Endothelial cell of umbilical vein (primary cell): ENCODE data around the gene CUEDC1. TPM values are rescaled to one million over a fixed set of nuclear protein-coding genes. Genes with fewer than 3 reads are reported as not detected.
A peak's percentile ranks its signal among the peaks of the same experiment; 100 is the strongest.

ENCODE experiments used
- BruUV-seq: library from RNA; stranded (reverse); fragments of 400-500 nt; replicated peaks from 2 replicates; lab custom pipeline; 2021; lab: Mats Ljungman, UMichigan
- CTCF ChIA-PET: fragments of 300-600, 350-600 bp; sonication (Branson Sonifier 250); formaldehyde crosslinking; loops from one replicate; lab custom pipeline; 2021; ENCODE audit warnings: antibody characterized with exemption, inconsistent platforms; lab: Charles Lee
- POLR2A ChIA-PET: fragments of 300-600, 350-600 bp; sonication (Branson Sonifier 250); formaldehyde crosslinking; loops from one replicate; lab custom pipeline; 2021; ENCODE audit warnings: antibody characterized with exemption, inconsistent platforms; lab: Charles Lee
- DNase-seq: peaks from one replicate; pipeline ENCODE4 v3.0.0-alpha.2; 2011; ENCODE audit warnings: low read depth, low spot score
- FAIRE-seq: peaks from 2 replicates; lab custom pipeline; 2011; peaks lifted over from hg19 to GRCh38; lab: Jason Lieb, UNC
- H2AFZ ChIP-seq: 2 replicates; pipeline ENCODE4 v1.6.0; 2012; ENCODE audit warnings: low read depth, low read length, control low read depth, inconsistent platforms
- H3K27ac ChIP-seq: 2 replicates; pipeline ENCODE4 v1.5.1; 2011; ENCODE audit warnings: low read depth, mild to moderate bottlenecking, control low read depth, low read length, moderate library complexity; ENCODE audit not compliant: insufficient read depth
- H3K27me3 ChIP-seq, 2 experiments: 2 replicates each; pipeline versions ENCODE4 v1.6.0 to v1.6.1; 2011; ENCODE audit warnings: low read length in 2 of 2, mixed read lengths in 1 of 2; ENCODE audit not compliant: control insufficient read depth in 2 of 2, insufficient read depth in 2 of 2
- H3K36me3 ChIP-seq, 2 experiments: 2 replicates in 1 of 2; 3 replicates in 1 of 2; pipeline ENCODE4 v1.5.1; 2011; ENCODE audit warnings: low read length in 2 of 2, mild to moderate bottlenecking in 1 of 2, moderate library complexity in 1 of 2; ENCODE audit not compliant: control insufficient read depth in 2 of 2, insufficient read depth in 2 of 2; ENCODE audit errors: extremely low read depth in 1 of 2
- H3K4me1 ChIP-seq: 3 replicates; pipeline ENCODE4 v1.5.1; 2011; ENCODE audit warnings: mild to moderate bottlenecking, low read length; ENCODE audit not compliant: control insufficient read depth, insufficient read depth; ENCODE audit errors: extremely low read depth
- H3K4me2 ChIP-seq: 2 replicates; pipeline ENCODE4 v1.6.1; 2011; ENCODE audit warnings: low read length, control low read depth, mixed read lengths; ENCODE audit not compliant: insufficient read depth
- H3K4me3 ChIP-seq, 3 experiments: fragments of 200-600 bp in 1 of 3; sonication (generic), shearing (Covaris generic) in 1 of 3; replicated peaks in 1 of 3; 2 replicates each; pipeline ENCODE4 v1.5.1; 2011 to 2016; ENCODE audit warnings: control low read depth in 3 of 3, low read length in 3 of 3, mild to moderate bottlenecking in 2 of 3, inconsistent platforms in 1 of 3, low read depth in 1 of 3, moderate library complexity in 1 of 3; ENCODE audit not compliant: insufficient read depth in 1 of 3
- H3K79me2 ChIP-seq: 2 replicates; pipeline ENCODE4 v1.6.0; 2012; ENCODE audit warnings: low read length, inconsistent platforms; ENCODE audit not compliant: control insufficient read depth, insufficient read depth
- H3K9ac ChIP-seq: replicated peaks from 2 replicates; pipeline ENCODE3; 2011; ENCODE audit warnings: low read length, control low read depth; ENCODE audit not compliant: insufficient read depth; ENCODE audit errors: extremely low read depth
- H3K9me1 ChIP-seq: replicated peaks from 3 replicates; pipeline ENCODE4 v1.6.0; 2011; ENCODE audit warnings: mild to moderate bottlenecking, low read length; ENCODE audit not compliant: control insufficient read depth, insufficient read depth; ENCODE audit errors: extremely low read depth
- H3K9me3 ChIP-seq: replicated peaks from 2 replicates; pipeline ENCODE4 v1.5.1; 2012; ENCODE audit warnings: low read length, inconsistent platforms; ENCODE audit not compliant: control insufficient read depth, insufficient read depth
- H4K20me1 ChIP-seq: replicated peaks from 2 replicates; pipeline ENCODE3; 2011; ENCODE audit warnings: mild to moderate bottlenecking, low read length; ENCODE audit not compliant: control insufficient read depth, insufficient read depth; ENCODE audit errors: extremely low read depth
- EZH2 ChIP-seq: IDR thresholded peaks from 2 replicates; pipeline ENCODE4 v1.6.1; 2012; ENCODE audit warnings: borderline replicate concordance, low read depth, mild to moderate bottlenecking, moderate library complexity, low read length, inconsistent platforms; ENCODE audit not compliant: severe bottlenecking
- FOS ChIP-seq: IDR thresholded peaks from 2 replicates; pipeline ENCODE4 v1.6.1; 2011; ENCODE audit warnings: mild to moderate bottlenecking, low read length, moderate library complexity, borderline replicate concordance; ENCODE audit not compliant: insufficient read depth
- GATA2 ChIP-seq: IDR thresholded peaks from 2 replicates; pipeline ENCODE4 v1.7.0; 2011; ENCODE audit warnings: low read depth, mild to moderate bottlenecking, moderate library complexity, mixed read lengths, low read length; ENCODE audit not compliant: insufficient read length, insufficient read depth
- JUN ChIP-seq: IDR thresholded peaks from 2 replicates; pipeline ENCODE4 v1.6.1; 2011; ENCODE audit warnings: borderline replicate concordance, low read depth; ENCODE audit not compliant: insufficient read length, insufficient read depth
- MYC ChIP-seq: IDR thresholded peaks from one replicate; pipeline ENCODE4 v1.6.1; 2011; ENCODE audit warnings: mild to moderate bottlenecking, low read depth, low read length
- POLR2A ChIP-seq: IDR thresholded peaks from 2 replicates; pipeline ENCODE4 v1.6.1; 2012; ENCODE audit warnings: low read depth, mild to moderate bottlenecking, control low read depth, low read length
- POLR2AphosphoS5 ChIP-seq: IDR thresholded peaks from 2 replicates; pipeline ENCODE4 v1.6.1; 2012; ENCODE audit warnings: low read depth, mild to moderate bottlenecking, control low read depth, low read length, moderate library complexity; ENCODE audit not compliant: insufficient read depth
- dilution Hi-C: fragments of 300-500 bp; cut with MboI; formaldehyde crosslinking; loops from one replicate; pipeline ENCODE4 v1.15.0; 2019; ENCODE audit warnings: low sequenced_read_pairs; ENCODE audit not compliant: extremely low pct_ligation_motif_present
- intact Hi-C: fragments of 100-400 bp; cut with micrococcal nuclease; formaldehyde crosslinking; loops from one replicate; pipeline ENCODE4 v1.10.0; 2022
- polyA plus RNA-seq, 4 experiments: library from polyadenylated mRNA; depleted of rRNA in 3 of 4; stranded (reverse) in 3 of 4; unstranded in 1 of 4; fragments of >200 nt; gene quantifications; 2 replicates each; pipeline versions ENCODE4 v1.2.1 to v1.2.3, GENCODE V29; 2011 to 2012; ENCODE audit warnings: missing spikeins in 1 of 4
- total RNA-seq: library from RNA; stranded (reverse); gene quantifications from 2 replicates; pipeline ENCODE4 v1.2.3, GENCODE V29; 2021
- TF ChIP-seq, protein P1 (sequence below): IDR thresholded peaks from 2 replicates; pipeline ENCODE4 v1.6.1; 2011; ENCODE audit not compliant: insufficient read depth, insufficient read length
- TF ChIP-seq, protein P2 (sequence below), 2 donors: IDR thresholded peaks; 1 replicate in 1 of 2; 2 replicates in 1 of 2; pipeline ENCODE4 v1.5.1; 2011; ENCODE audit warnings: low read length in 2 of 2, mild to moderate bottlenecking in 2 of 2, moderate library complexity in 2 of 2, control low read depth in 1 of 2, inconsistent platforms in 1 of 2, low read depth in 1 of 2; ENCODE audit not compliant: insufficient read depth in 1 of 2; ENCODE audit errors: extremely low read depth in 1 of 2

CUEDC1 gene
- total and polyA plus RNA-seq, 2 donors (not counting 3 experiments of a cell fraction or from before 2014, with no cell fraction given), result 15.8 to 27.7 TPM

DNA sequence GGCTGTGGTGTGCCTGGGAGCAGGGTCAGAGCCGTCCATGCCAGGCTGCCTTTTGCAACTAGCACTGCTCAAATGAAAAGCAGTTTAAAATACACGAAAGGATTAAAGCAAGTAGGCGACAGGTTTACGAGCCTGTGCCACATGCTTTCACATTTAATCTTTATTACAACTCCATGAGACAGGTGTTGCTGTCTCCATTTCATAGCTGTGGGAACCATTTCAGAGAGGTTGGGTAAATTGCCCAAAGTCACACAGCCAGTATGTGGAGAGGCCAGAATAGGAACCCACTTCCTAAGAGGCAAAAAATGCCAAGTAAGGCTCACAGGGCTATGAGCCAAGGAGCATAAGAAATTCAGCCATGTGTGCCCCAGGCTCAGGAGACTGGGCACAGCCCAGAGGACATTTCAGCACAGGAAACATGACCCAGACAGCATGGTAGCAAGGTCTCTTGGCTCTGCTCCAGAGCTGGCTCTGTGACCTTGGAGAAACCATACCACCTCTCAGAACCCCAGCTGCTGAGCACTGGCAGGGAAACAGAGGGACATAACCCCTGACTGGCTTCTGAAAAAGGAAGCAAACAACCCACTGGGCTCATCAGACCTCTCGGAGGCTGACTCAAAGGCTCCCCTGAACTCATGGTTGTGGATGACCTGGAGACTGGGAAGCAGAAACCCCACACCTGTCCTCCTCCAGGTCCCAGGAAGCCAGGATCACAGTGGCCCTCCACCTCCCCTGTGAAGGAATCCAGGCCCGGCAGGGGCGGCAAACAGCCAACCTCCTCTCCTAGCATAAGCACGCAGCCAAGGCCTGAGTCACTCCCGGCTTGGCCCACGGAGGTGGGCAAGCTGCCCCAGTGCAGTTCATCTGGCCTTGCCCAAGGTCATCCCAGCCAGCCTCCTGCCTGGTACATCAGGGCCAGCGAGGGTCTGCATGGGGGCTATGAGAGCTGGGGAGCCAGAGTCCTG, 65.0 kb downstream of the CUEDC1 start:
- peak overlapping the region; percentile 55 for H3K27ac ChIP-seq
- H3K9ac ChIP-seq, result peak overlapping the region; percentile 11
- POLR2A ChIA-PET, result interaction anchor here (1.3 kb wide), 1 partner anchor 16 kb away, joined by 3 read pairs; no protein-coding TSS in a partner anchor
- intact Hi-C loops, result loop anchor here (1.0 kb wide), 1 partner anchor 11 kb away; no protein-coding TSS in a partner anchor
- H3K4me1 ChIP-seq, result peaks cover 26% of the 10 kb centered on the region
- peak overlapping the region; percentile 1 for H3K4me2 ChIP-seq
- CTCF ChIA-PET, result interaction anchor here (0.7 to 6.1 kb wide), 14 partner anchors 11 to 110 kb away, joined by 3 to 67 read pairs (median 6); partner anchors contain the start of gene CUEDC1
- dilution Hi-C loops, result no loop called here
- no TSS peak for BruUV-seq
- DNase-seq (peak; percentile 72), FAIRE-seq (peak; percentile 83)
- no peaks in the 10 kb centered on the region for H3K27me3 ChIP-seq
- H3K79me2 ChIP-seq, result no peaks in the 10 kb centered on the region
- H3K4me3 ChIP-seq, result no peak overlapping the region
- H3K36me3 ChIP-seq, result no peaks in the 10 kb centered on the region
- no peaks in the 10 kb centered on the region for H4K20me1 ChIP-seq
- no peaks in the 10 kb centered on the region for H3K9me1 ChIP-seq
- TF ChIP-seq POLR2A, result no peak
- peak; percentile 47 for TF ChIP-seq FOS
- peak; percentile 43 for TF ChIP-seq POLR2AphosphoS5
- H3K9me3 ChIP-seq, result no peaks in the 10 kb centered on the region
- peak overlapping the region; percentile 9 for H2AFZ ChIP-seq

DNA sequence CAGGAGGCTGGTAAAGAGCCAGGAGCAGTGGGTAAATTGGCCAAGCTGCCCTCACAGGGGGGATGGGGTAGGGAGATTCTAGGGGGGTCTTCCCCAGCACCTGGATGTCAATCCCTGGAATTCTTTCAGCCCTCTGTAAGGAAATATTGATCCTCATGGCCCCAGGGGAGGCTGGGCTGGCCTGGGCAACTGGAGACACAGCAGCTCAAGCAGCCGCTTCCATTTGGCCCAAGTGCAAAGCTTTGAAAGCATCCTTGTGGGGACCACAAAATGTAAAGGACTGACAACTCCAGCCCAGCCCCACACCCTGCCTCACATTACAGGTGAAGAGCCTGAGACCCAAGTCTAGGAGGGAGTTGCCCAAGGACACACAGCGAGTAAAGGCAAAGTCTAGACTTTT, 66.0 kb downstream of the CUEDC1 start:
- no TSS peak for BruUV-seq
- ChIA-PET POLR2A (interaction anchor here (1.3 kb wide), 1 partner anchor 15 kb away, joined by 3 read pairs; no protein-coding TSS in a partner anchor), CTCF (interaction anchor here (2.1 to 4.6 kb wide), 5 partner anchors 10 to 110 kb away, joined by 4 to 38 read pairs (median 19); no protein-coding TSS in a partner anchor)
- H3K4me3 ChIP-seq, result no peak overlapping the region
- FAIRE-seq (no peak), DNase-seq (no peak)
- H2AFZ ChIP-seq, result no peak overlapping the region
- no peaks in the 10 kb centered on the region for H3K27me3 ChIP-seq
- H3K9ac ChIP-seq, result no peak overlapping the region
- peaks cover 3 to 4% of the 10 kb centered on the region in 2 experiments for H3K36me3 ChIP-seq
- H3K4me1 ChIP-seq, result peaks cover 26% of the 10 kb centered on the region
- no peak overlapping the region for H3K4me2 ChIP-seq
- no peaks in the 10 kb centered on the region for H3K9me3 ChIP-seq
- peak overlapping the region; percentile 55 for H3K27ac ChIP-seq
- no peaks in the 10 kb centered on the region for H3K9me1 ChIP-seq
- TF ChIP-seq FOS (no peak), POLR2AphosphoS5 (no peak), JUN (no peak), EZH2 (no peak), MYC (no peak), POLR2A (no peak), GATA2 (no peak)
- TF ChIP-seq, protein P1, sequence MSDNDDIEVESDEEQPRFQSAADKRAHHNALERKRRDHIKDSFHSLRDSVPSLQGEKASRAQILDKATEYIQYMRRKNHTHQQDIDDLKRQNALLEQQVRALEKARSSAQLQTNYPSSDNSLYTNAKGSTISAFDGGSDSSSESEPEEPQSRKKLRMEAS, result no peak
- TF ChIP-seq, protein P2, sequence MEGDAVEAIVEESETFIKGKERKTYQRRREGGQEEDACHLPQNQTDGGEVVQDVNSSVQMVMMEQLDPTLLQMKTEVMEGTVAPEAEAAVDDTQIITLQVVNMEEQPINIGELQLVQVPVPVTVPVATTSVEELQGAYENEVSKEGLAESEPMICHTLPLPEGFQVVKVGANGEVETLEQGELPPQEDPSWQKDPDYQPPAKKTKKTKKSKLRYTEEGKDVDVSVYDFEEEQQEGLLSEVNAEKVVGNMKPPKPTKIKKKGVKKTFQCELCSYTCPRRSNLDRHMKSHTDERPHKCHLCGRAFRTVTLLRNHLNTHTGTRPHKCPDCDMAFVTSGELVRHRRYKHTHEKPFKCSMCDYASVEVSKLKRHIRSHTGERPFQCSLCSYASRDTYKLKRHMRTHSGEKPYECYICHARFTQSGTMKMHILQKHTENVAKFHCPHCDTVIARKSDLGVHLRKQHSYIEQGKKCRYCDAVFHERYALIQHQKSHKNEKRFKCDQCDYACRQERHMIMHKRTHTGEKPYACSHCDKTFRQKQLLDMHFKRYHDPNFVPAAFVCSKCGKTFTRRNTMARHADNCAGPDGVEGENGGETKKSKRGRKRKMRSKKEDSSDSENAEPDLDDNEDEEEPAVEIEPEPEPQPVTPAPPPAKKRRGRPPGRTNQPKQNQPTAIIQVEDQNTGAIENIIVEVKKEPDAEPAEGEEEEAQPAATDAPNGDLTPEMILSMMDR (IDR thresholded peaks at IDR 0.05; ENCODE audit: extremely low read depth in 1 of 2, insufficient read depth in 1 of 2, low read depth in 1 of 2, low read length in 2 of 2), result no peak
- dilution Hi-C loops, result no loop called here
- no peaks in the 10 kb centered on the region for H3K79me2 ChIP-seq
- intact Hi-C loops, result no loop called here
- no peaks in the 10 kb centered on the region for H4K20me1 ChIP-seq
